ENCODE results near the gene BAX.

Gene BAX

DNA sequence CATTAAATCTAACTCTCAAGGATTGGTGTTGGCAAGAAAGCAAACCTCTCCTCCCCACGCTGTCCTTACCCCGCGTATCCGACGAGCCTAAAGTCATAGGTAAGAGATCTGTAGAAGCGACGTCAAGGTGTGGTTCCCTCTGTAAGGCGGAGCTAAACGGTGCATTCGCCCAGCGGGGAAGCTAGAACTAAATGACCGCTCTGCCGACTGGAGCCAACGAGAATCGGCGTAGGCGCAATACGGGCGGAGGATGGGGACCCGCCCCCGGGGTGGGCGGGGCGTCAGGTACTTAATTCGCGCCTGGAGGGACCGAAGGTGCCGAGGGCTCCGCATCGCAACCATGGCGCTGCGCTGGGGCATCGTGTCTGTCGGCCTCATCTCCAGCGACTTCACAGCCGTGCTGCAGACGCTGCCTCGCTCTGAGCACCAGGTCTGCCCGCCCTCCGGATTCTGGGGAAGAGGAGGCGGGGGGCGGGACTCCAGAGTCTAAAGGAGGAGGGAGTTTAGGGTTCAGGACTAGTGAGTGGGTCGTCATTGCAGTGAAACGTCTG, 21.2 kb upstream of the BAX start, which contains the start of gene DHDH:
Gene DHDH (plus strand): TSS at position 318 of the 551 bp plus-strand sequence. CDS start 23 bp downstream, at position 341.
- DNase-seq: peak; percentile 87

GRCh38 chr19:48934837-48935236, 19.8 kb upstream of the BAX start:
- DNase-seq: no peak

DNA sequence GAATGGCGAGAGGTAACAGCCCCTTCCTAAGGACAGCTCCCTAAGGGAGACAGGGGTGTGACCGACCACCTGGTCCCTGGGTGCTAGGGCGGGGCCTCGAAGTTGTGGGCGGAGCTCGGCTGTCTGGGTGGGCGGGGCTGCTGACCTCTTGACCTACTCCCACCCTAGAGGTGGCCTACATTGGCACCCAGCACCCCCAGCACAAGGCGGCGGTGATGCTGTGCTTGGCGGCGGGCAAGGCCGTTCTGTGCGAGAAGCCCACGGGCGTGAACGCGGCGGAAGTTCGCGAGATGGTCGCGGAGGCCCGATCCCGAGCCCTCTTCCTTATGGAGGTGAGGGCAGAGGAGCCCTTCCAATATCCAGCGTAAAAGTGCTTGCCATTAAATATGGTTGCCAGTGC, 18.8 kb upstream of the BAX start:
- no peak for DNase-seq

DNA sequence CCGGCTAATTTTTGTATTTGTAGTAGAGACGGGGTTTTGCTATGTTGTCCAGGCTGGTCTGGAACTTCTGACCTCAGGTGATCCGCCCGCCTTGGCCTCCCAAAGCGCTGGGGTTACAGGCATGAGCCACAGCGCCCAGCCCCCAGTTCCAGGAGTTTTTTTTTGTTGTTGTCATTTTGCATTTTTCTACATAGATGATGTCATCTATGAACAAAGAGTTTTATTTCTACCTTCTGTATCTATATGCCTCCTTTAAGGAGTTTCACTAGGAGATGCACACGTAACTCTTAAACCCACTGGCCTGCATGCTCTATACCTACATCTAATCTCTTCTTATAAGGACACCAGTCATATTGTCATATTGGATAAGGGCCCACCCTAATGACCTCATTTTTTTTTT, 16.4 kb upstream of the BAX start:
- DNase-seq: no peak

DNA sequence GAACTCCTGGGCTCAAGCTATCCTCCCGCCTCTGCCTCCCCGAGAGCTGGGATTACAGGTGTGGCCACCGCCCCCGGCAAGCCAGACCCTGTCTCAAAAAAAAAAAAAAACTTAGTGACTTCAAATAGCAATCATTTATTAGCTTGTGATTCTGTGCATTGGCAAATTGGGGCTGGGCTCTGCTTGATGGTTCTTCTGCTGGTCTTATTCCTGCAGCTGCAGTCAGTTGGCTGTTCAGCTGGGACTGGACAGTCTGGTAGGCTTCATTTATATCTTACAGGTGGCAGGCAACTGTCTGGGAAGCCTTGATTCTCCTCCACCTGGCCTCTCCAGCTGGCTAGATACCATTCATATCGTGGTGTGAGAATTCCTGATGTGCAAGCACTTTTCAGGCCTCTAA, 13.8 kb upstream of the BAX start:
- DNase-seq: no peak

GRCh38 chr19:48943081-48943480, 11.6 kb upstream of the BAX start:
- DNase-seq: no peak

DNA sequence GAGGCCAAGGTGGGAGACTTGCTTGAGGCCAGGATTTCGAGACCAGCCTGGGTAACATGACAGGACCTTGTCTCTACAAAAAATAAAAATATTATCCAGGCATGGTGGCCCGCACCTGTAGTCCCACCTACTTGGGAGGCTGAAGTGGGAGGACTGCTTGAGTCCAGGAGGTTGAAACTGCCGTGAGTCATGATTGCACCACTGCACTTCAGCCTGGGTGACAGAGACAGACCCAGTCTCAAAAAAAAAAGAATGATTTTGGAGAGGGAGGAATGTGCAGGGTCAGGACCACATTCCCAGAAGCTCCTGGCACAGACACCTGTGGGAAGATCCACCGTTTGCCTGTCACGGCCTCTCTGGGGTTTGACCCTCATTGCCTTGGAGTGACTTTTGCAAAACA, 9.3 kb upstream of the BAX start:
- no peak for DNase-seq

DNA sequence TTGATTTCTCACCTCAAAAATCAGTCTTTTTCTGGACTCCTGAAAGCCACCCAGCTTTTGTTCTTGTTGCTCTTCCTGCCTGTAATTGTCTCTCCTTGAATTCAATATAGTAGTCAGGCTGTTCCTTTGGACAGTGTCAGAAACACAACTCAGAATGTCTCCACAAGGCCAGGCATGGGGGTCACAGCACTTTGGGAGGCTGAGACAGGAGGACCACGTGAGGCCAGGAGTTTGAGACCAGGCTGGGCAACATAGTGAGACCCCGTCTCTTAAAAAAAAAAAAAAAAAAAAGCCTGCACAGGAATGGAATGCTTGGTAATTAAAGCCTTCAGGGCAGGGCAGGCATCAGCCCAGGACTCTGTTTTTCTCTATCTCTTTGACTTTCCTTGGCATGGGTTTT, 8.9 kb upstream of the BAX start:
- no peak for DNase-seq

DNA sequence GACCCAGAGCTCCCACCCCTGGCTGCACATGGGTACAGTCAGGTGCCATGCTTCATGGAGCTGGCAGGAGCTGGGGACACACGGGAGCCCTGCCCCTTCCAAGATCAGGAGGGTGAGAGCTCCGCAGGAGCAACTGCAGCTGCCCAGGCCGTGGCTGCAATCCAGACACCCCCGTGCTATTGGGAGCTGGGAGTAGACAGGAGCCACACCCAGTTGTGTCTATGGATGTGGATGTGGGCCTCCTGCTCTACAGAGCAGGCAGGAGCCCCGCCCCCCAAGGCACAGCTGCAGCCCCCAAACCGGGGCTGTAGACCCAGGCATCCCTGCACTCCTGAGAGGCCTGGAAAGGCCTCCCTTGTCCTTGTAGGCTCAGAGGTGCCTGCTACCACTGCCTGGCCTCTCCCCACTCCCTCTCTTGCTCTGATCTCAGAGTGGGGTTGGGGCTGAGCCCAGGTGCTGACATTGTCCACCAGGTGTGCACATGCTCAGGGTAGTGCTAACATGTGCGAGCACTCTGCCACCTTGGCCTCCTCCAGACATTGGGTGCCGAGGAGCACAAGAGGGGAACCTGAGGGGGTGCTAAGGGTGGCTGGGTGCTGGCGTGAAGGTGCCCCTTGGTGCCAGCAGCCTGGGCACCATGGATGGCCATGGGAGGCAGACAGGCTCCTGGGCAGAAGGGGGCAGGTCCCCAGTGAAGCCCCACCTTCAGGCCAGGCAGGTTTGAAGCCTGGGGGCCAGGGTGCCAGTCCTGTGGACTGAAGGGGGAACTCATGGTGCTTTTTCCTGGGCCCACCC, 8.0 kb upstream of the BAX start:
- DNase-seq: no peak

GRCh38 chr19:48947258-48947542, 7.5 kb upstream of the BAX start:
- DNase-seq: no peak

DNA sequence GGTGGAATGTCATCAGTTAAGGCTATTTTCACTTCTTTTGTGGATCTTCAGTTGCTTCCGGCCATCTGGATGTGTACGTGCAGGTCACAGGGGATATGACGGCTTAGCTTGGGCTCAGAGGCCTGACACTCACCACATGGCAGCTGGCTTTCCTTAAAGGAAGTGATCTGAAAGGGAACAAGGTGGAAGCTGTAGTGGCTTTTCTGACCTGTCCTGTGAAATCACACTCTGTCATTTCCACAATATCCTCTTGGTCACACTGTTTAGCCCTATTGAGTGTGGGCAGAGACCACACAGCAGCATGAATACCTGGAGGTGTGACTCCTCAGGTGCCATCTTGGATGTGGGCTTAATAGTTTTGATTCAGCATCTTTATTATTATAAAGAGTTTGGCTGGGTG, 4.5 kb upstream of the BAX start:
- no peak for DNase-seq

GRCh38 chr19:48950830-48951519, 3.7 kb upstream of the BAX start:
- DNase-seq: no peak

DNA sequence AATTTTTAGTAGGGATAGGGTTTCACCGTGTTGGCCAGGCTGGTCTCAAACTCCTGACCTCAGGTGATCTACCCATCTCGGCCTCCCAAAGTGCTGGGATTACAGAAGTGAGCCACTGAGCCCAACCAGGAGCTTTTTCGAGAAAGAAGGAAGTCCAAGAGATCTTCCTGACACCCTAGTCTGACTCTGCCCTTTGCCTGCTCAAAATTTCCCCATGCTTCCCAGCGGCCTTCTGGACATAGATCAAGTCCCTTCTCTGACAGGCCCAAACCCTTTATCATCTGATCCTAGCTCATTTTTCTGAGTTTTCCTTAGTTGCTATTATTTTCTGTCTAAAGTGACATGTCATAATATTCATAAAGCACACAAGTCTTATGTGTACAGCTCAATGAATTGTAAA, 1.5 kb upstream of the BAX start:
- no peak for DNase-seq

DNA sequence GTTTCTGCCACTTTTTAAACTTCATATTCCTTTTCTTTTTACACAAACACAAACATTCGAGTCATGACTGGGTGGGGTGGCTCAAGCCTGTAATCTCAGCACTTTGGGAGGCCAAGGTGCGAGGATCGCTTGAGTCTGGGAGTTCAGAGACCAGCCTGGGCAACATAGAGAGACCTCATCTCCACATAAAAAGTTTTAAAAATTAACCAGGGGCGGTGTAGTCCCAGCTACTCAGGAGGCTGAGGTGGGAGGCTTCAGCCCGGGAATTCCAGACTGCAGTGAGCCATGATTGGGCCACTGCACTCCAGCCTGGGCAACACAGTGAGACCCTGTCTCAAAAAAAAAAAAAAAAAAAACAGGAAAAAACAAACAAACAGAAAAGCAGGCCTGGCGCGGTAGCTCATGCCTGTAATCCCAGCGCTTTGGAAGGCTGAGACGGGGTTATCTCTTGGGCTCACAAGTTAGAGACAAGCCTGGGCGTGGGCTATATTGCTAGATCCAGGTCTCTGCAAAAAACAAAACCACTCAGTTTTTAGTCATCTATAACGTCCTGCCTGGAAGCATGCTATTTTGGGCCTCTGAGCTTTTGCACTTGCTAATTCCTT, 583 bp upstream of the BAX start:
- no peak for DNase-seq

- no peak for DNase-seq
These were observed 758 bp downstream of the BAX start for GRCh38 chr19:48955308-48955958.

GRCh38 chr19:48958006-48958405, 3.3 kb downstream of the BAX start:
- no peak for DNase-seq

GRCh38 chr19:48959341-48960239, 4.9 kb downstream of the BAX start:
- DNase-seq: no peak

GRCh38 chr19:48961051-48961649, 6.5 kb downstream of the BAX start:
- no peak for DNase-seq

DNA sequence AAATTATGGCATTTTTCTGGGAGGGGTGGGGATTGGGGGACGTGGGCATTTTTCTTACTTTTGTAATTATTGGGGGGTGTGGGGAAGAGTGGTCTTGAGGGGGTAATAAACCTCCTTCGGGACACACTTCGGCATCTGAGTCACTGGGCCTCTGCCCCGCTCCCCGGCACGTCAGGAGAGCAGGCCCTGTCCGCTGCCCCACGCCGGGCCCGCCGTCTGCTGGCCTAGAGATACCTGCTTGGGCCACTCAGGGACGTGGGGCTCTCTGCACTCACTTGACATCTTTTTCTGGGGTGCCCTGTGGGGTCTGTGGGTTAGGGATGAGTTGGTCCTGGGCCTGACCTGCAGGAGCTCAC, 7.0 kb downstream of the BAX start:
- DNase-seq: no peak

- peak; percentile 72 for DNase-seq
These were observed 7.6 kb downstream of the BAX start for GRCh38 chr19:48962029-48962848.

DNA sequence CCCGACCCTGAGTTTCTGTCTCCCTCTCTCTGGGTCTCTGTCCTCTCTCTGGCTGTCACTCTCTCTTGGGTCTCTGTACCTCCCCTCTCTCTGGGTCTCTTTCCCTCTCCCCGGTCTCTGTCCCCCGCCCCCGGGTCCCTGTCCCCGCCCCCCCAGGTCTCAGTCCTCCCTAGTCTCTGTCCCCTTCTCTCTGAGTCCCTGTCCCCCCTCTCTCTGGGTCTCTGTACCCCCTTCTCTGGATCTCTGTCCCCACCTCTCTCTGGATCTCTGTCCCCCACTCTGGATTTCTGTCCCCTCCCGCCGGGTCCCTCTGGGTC, 8.1 kb downstream of the BAX start:
- DNase-seq: no peak

Data from activated CD8-positive, alpha-beta memory T cell treated with anti-CD3 and anti-CD28 coated beads for 24 hours (primary cell).